Measurements from ENCODE around the gene NMS.

GRCh38 chr2:100529900-100530299 is 59.6 kb downstream of the NMS start:
- TF ChIP-seq HNF4A (CRISPR knock-in tag; IDR thresholded peaks at IDR 0.05) (no peak), ZNF644 (CRISPR knock-in tag; IDR thresholded peaks at IDR 0.05; ENCODE audit: low read depth) (no peak)
- TF ChIP-seq, protein P1, sequence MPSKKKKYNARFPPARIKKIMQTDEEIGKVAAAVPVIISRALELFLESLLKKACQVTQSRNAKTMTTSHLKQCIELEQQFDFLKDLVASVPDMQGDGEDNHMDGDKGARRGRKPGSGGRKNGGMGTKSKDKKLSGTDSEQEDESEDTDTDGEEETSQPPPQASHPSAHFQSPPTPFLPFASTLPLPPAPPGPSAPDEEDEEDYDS (CRISPR knock-in tag; IDR thresholded peaks at IDR 0.05) = no peak
